Transverse colon (tissue), 4 donors: ENCODE results near the gene KLHL29.

Experiments used
- POLR2AphosphoS5 ChIP-seq, 3 donors: sonication (generic); formaldehyde crosslinking; IDR thresholded peaks; one replicate each; pipeline ENCODE4 v1.6.1; 2016; ENCODE audit warnings: antibody characterized with exemption in 3 of 3
- TF ChIP-seq, protein P1 (sequence below), 5 experiments: fragments of 200-600 bp in 3 of 5; fragments of 450-650 bp in 2 of 5; sonication (generic) in 3 of 5; IDR thresholded peaks; 1 replicate in 2 of 5; 2 replicates in 3 of 5; pipeline ENCODE4 v1.5.1; 2016 to 2017; ENCODE audit warnings: antibody characterized with exemption in 5 of 5, inconsistent platforms in 3 of 5, mild to moderate bottlenecking in 2 of 5, moderate library complexity in 1 of 5

DNA sequence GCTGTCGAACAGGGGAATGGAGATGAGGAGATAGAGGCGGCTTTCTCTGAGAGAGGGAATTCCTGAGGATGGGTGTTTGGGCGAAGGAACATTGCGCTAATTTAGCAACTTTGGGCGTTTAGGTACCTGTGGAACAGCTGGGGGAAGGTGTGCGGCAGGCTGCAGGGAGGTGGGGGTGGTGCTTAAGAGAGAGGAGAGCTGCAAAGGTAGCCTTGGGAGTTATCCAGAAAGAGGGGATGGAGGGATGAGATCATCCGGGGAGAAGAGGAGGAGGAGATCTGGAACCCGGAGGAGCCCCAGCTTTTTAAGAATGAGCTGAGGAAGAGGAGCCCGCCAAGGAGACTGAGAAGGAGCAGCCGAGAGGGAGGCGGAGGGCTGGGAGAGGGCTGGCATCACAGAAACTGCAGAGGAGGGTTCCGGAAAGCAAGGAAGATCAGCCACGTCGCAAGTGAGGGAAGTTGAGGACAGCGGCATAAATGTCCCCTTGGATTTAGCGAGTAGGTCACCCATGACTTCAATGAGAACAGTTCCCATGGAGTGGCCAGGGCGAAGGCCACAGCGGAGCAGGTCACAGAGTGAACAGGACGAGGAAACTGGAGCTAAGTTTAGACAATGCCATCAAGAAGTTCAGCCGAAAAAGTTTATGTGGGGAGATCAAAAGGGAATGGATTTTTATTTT lies 174.7 kb downstream of the KLHL29 start:
- TF ChIP-seq, protein P1, sequence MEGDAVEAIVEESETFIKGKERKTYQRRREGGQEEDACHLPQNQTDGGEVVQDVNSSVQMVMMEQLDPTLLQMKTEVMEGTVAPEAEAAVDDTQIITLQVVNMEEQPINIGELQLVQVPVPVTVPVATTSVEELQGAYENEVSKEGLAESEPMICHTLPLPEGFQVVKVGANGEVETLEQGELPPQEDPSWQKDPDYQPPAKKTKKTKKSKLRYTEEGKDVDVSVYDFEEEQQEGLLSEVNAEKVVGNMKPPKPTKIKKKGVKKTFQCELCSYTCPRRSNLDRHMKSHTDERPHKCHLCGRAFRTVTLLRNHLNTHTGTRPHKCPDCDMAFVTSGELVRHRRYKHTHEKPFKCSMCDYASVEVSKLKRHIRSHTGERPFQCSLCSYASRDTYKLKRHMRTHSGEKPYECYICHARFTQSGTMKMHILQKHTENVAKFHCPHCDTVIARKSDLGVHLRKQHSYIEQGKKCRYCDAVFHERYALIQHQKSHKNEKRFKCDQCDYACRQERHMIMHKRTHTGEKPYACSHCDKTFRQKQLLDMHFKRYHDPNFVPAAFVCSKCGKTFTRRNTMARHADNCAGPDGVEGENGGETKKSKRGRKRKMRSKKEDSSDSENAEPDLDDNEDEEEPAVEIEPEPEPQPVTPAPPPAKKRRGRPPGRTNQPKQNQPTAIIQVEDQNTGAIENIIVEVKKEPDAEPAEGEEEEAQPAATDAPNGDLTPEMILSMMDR (IDR thresholded peaks at IDR 0.05) = no peak
- no peak for TF ChIP-seq POLR2AphosphoS5 (IDR thresholded peaks at IDR 0.05)
